WTC11 (cell line): Measurements from ENCODE around the gene ACSBG1. TPM values are rescaled to one million over a fixed set of nuclear protein-coding genes. Genes with fewer than 3 reads are reported as not detected.

ENCODE experiments used
- ATAC-seq: fragments of 200-7000 bp; cut with Tn5 transposase; 2 replicates; pipeline ENCODE4 v1.10.0; 2021; ENCODE audit warnings: mild to moderate bottlenecking, moderate library complexity
- CTCF ChIA-PET: fragments of 300-600 bp; sonication (Branson Sonifier 250); formaldehyde crosslinking; loops from one replicate; lab custom pipeline; 2021; ENCODE audit warnings: antibody characterized with exemption; lab: Charles Lee
- POLR2A ChIA-PET: fragments of 350-600 bp; sonication (Branson Sonifier 250); formaldehyde crosslinking; loops from one replicate; lab custom pipeline; 2021; ENCODE audit warnings: antibody characterized with exemption; lab: Charles Lee
- DNase-seq: peaks from one replicate; pipeline ENCODE4 v3.0.0; 2021; ENCODE audit warnings: low spot score
- H3K27ac Mint-ChIP-seq: 2 replicates; pipeline ENCODE4 v1.8.0; 2021; ENCODE audit warnings: mixed read lengths
- H3K27me3 Mint-ChIP-seq: 2 replicates; pipeline ENCODE4 v1.8.0; 2021; ENCODE audit warnings: low read depth, mild to moderate bottlenecking, moderate library complexity, mixed read lengths
- H3K36me3 Mint-ChIP-seq: 2 replicates; pipeline ENCODE4 v1.8.0; 2021; ENCODE audit warnings: mixed read lengths
- H3K4me1 Mint-ChIP-seq: 2 replicates; pipeline ENCODE4 v1.8.0; 2022; ENCODE audit warnings: mixed read lengths
- H3K4me3 Mint-ChIP-seq: 2 replicates; pipeline ENCODE4 v1.8.0; 2021; ENCODE audit warnings: mild to moderate bottlenecking, moderate library complexity, mixed read lengths
- H3K9me3 Mint-ChIP-seq: 2 replicates; pipeline ENCODE4 v1.8.0; 2021; ENCODE audit warnings: mixed read lengths
- ARID4B ChIP-seq: sonication (generic); formaldehyde crosslinking; IDR thresholded peaks from 2 replicates; pipeline ENCODE4 v1.8.0; 2023; ENCODE audit warnings: missing genetic modification reagents, mild to moderate bottlenecking, borderline replicate concordance
- ESRRA ChIP-seq: sonication (generic); formaldehyde crosslinking; IDR thresholded peaks from 2 replicates; pipeline ENCODE4 v1.8.1; 2022; ENCODE audit warnings: mild to moderate bottlenecking, missing genetic modification reagents, borderline replicate concordance
- FOXJ3 ChIP-seq: sonication (generic); formaldehyde crosslinking; IDR thresholded peaks from 2 replicates; pipeline ENCODE4 v1.9.0; 2021; ENCODE audit warnings: missing genetic modification reagents, mild to moderate bottlenecking, borderline replicate concordance
- FOXP1 ChIP-seq: sonication (generic); formaldehyde crosslinking; IDR thresholded peaks from 2 replicates; pipeline ENCODE4 v1.8.0; 2022; ENCODE audit warnings: missing genetic modification reagents, mild to moderate bottlenecking, moderate library complexity, borderline replicate concordance
- GABPB1 ChIP-seq: sonication (generic); formaldehyde crosslinking; IDR thresholded peaks from 2 replicates; pipeline ENCODE4 v1.8.1; 2023; ENCODE audit warnings: mild to moderate bottlenecking, missing genetic modification reagents
- GRHL2 ChIP-seq: fragments of 250-450 bp; sonication (Bioruptor Pico); IDR thresholded peaks from 2 replicates; pipeline ENCODE4 v1.8.0; 2022; ENCODE audit warnings: mild to moderate bottlenecking, moderate library complexity; ENCODE audit not compliant: insufficient replicate concordance, severe bottlenecking
- JAZF1 ChIP-seq: fragments of 250-450 bp; sonication (Bioruptor Pico); IDR thresholded peaks from 2 replicates; pipeline ENCODE4 v1.9.0; 2021; ENCODE audit warnings: moderate library complexity, mild to moderate bottlenecking, inconsistent platforms
- OVOL2 ChIP-seq: fragments of 250-450 bp; sonication (Bioruptor Pico); IDR thresholded peaks from 2 replicates; pipeline ENCODE4 v1.9.0; 2021; ENCODE audit warnings: mild to moderate bottlenecking, borderline replicate concordance
- PREB ChIP-seq: sonication (generic); formaldehyde crosslinking; IDR thresholded peaks from 2 replicates; pipeline ENCODE4 v1.8.1; 2022; ENCODE audit warnings: mild to moderate bottlenecking, missing genetic modification reagents, moderate library complexity, borderline replicate concordance
- TP53 ChIP-seq: sonication (generic); formaldehyde crosslinking; IDR thresholded peaks from 2 replicates; pipeline ENCODE4 v1.8.1; 2023; ENCODE audit warnings: mild to moderate bottlenecking, missing genetic modification reagents
- USF2 ChIP-seq: sonication (generic); formaldehyde crosslinking; IDR thresholded peaks from 2 replicates; pipeline ENCODE4 v1.8.1; 2023; ENCODE audit warnings: mild to moderate bottlenecking, missing genetic modification reagents, moderate library complexity
- ZNF281 ChIP-seq: sonication (generic); formaldehyde crosslinking; IDR thresholded peaks from 2 replicates; pipeline ENCODE4 v1.8.0; 2023; ENCODE audit warnings: mild to moderate bottlenecking, missing genetic modification reagents
- total RNA-seq: library from RNA; stranded (reverse); gene quantifications from 3 replicates; pipeline ENCODE4 v1.2.3, GENCODE V29; 2021
- TF ChIP-seq, protein P1 (sequence below): sonication (generic); formaldehyde crosslinking; IDR thresholded peaks from 2 replicates; pipeline ENCODE4 v1.8.0; 2023; ENCODE audit warnings: missing genetic modification reagents
- TF ChIP-seq, protein P2 (sequence below): fragments of 200-600 bp; IDR thresholded peaks from 2 replicates; pipeline ENCODE4 v1.8.0; 2022; ENCODE audit warnings: antibody characterized with exemption
- TF ChIP-seq, protein P3 (sequence below): sonication (generic); formaldehyde crosslinking; IDR thresholded peaks from 2 replicates; pipeline ENCODE4 v1.8.0; 2022; ENCODE audit warnings: missing genetic modification reagents

Gene ACSBG1
- total RNA-seq, 1 experiment from 2014 or later, result 5.8 TPM

DNA sequence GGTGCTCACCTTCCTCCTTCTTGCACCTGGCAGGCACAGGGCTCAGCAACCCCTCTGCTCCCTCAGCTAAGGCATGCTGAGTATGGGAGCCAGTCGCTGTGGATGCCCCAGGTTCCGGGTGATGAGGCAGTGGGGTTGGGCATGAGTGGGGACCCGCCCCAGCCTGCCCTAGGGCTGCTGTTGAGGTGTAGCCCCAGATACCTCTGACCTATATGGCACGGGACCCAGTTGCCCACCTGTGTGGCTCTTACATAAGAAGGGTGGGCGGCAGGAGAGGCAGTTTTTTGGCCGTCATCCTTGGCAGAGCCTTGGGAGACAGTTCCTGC lies 21.0 kb downstream of the ACSBG1 start (continued):
- TF ChIP-seq, protein P1, sequence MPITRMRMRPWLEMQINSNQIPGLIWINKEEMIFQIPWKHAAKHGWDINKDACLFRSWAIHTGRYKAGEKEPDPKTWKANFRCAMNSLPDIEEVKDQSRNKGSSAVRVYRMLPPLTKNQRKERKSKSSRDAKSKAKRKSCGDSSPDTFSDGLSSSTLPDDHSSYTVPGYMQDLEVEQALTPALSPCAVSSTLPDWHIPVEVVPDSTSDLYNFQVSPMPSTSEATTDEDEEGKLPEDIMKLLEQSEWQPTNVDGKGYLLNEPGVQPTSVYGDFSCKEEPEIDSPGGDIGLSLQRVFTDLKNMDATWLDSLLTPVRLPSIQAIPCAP (CRISPR knock-in tag), result no peak
- no peak for TF ChIP-seq JAZF1 (CRISPR knock-in tag)
- TF ChIP-seq, protein P2, sequence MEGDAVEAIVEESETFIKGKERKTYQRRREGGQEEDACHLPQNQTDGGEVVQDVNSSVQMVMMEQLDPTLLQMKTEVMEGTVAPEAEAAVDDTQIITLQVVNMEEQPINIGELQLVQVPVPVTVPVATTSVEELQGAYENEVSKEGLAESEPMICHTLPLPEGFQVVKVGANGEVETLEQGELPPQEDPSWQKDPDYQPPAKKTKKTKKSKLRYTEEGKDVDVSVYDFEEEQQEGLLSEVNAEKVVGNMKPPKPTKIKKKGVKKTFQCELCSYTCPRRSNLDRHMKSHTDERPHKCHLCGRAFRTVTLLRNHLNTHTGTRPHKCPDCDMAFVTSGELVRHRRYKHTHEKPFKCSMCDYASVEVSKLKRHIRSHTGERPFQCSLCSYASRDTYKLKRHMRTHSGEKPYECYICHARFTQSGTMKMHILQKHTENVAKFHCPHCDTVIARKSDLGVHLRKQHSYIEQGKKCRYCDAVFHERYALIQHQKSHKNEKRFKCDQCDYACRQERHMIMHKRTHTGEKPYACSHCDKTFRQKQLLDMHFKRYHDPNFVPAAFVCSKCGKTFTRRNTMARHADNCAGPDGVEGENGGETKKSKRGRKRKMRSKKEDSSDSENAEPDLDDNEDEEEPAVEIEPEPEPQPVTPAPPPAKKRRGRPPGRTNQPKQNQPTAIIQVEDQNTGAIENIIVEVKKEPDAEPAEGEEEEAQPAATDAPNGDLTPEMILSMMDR, result no peak
- TF ChIP-seq ARID4B (CRISPR knock-in tag), result no peak
- TF ChIP-seq ZNF281, result no peak
- no peak for TF ChIP-seq ESRRA (CRISPR knock-in tag)
- TF ChIP-seq GRHL2 (CRISPR knock-in tag), result no peak
- TF ChIP-seq OVOL2, result no peak
- TF ChIP-seq, protein P3, sequence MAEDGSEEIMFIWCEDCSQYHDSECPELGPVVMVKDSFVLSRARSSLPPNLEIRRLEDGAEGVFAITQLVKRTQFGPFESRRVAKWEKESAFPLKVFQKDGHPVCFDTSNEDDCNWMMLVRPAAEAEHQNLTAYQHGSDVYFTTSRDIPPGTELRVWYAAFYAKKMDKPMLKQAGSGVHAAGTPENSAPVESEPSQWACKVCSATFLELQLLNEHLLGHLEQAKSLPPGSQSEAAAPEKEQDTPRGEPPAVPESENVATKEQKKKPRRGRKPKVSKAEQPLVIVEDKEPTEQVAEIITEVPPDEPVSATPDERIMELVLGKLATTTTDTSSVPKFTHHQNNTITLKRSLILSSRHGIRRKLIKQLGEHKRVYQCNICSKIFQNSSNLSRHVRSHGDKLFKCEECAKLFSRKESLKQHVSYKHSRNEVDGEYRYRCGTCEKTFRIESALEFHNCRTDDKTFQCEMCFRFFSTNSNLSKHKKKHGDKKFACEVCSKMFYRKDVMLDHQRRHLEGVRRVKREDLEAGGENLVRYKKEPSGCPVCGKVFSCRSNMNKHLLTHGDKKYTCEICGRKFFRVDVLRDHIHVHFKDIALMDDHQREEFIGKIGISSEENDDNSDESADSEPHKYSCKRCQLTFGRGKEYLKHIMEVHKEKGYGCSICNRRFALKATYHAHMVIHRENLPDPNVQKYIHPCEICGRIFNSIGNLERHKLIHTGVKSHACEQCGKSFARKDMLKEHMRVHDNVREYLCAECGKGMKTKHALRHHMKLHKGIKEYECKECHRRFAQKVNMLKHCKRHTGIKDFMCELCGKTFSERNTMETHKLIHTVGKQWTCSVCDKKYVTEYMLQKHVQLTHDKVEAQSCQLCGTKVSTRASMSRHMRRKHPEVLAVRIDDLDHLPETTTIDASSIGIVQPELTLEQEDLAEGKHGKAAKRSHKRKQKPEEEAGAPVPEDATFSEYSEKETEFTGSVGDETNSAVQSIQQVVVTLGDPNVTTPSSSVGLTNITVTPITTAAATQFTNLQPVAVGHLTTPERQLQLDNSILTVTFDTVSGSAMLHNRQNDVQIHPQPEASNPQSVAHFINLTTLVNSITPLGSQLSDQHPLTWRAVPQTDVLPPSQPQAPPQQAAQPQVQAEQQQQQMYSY (CRISPR knock-in tag), result no peak

DNA sequence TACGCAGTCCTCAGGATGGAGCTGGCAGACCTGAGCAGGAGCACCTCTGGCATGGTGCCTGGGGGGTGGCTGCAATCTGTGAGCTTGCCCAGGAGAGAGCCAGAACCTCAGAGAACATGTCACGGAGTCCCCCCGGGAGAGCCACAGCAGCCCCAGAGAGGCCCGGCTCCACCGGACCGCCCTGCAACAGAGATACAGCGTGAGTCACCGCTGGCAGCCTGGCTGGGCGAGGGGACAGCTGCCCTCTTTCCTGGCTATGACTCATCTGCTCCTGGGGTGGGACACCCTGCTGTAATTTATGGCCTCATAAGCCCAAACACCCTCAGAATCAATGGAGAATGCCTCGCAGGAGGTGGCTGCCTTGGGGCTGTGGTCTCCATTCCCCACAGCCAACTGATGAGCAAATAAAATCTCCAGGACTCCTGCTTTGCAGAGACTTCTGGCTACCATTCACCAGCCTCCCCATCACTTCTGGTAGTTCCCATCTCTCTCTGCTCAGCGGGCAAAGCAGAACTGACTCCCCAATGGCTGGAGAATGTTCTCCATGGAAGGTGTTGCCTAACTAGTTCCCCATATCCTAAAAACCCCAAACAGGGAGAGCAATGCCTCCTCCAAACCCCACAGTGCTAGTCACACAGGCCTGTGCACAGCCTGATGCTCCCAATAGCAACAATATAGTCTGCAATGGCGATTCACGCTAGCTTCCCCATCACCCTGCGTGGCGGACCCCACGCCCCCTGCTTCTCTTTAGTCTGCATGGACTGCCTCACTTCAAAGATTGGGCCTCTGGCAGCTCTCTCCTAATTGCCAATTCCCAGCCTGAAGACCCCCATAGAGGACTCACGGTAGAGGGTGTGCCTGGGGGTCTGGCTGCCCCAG lies 21.6 kb downstream of the ACSBG1 start:
- H3K4me1 Mint-ChIP-seq, result peaks cover 6% of the 10 kb centered on the region
- TF ChIP-seq FOXJ3 (no peak), FOXP1 (CRISPR knock-in tag) (no peak), USF2 (CRISPR knock-in tag) (no peak), PREB (CRISPR knock-in tag) (no peak), TP53 (CRISPR knock-in tag) (no peak), GABPB1 (CRISPR knock-in tag) (no peak)
- TF ChIP-seq, protein P1 (CRISPR knock-in tag), result no peak

More for the DNA sequence above, 21.6 kb downstream of the ACSBG1 start:
- ChIA-PET CTCF (interaction anchor here (1.6 to 1.8 kb wide), 2 partner anchors 17 to 213 kb away, joined by 3 to 11 read pairs; no protein-coding TSS in a partner anchor), POLR2A (no interaction called here)
- H3K27ac Mint-ChIP-seq, result no peak overlapping the region
- no peak for ATAC-seq
- no peak for DNase-seq
- no peak overlapping the region for H3K4me3 Mint-ChIP-seq
- H3K27me3 Mint-ChIP-seq, result no peaks in the 10 kb centered on the region
- no peaks in the 10 kb centered on the region for H3K9me3 Mint-ChIP-seq
- no peaks in the 10 kb centered on the region for H3K36me3 Mint-ChIP-seq
